Measurements from ENCODE around the gene TSHZ1.

The TSHZ1 gene

DNA sequence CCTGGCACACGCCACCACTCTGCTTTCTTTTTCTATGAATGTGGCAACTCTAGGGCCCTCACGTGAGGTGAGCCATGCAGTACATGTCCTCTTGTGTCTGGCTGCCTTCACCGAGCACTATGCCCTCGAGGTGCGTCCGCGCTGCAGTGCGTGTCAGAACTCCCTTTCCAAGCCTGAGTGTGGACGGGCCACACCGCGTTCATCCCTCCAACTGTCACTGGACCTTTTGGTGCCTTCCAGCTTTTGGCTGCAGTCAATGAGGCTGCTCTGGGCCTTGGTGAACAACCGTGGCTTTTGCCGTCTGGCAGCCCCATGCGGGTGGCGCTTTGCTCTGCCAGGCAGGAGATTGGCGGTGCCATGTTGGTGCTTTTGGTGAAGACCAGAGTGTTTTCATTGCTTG lies 74.0 kb downstream of the TSHZ1 start:
- Histone ChIP-seq H3K79me2 (ENCODE audit: insufficient read depth, low read length) (peaks cover 6% of the 10 kb centered on the region; the same call in 1 of the 2 replicates), H3K36me3 (ENCODE audit: insufficient read depth, low read length) (peaks cover 41% of the 10 kb centered on the region; the same call in 1 of the 2 replicates), H2AFZ (ENCODE audit: low read length) (no peak overlapping the region), H3K27me3 (ENCODE audit: insufficient read depth, low read length, poor library complexity, severe bottlenecking) (no peaks in the 10 kb centered on the region), H3K9me3 (ENCODE audit: insufficient read depth, low read depth, low read length) (no peaks in the 10 kb centered on the region), H3K4me1 (ENCODE audit: insufficient read depth, low read length, poor library complexity, severe bottlenecking) (no peaks in the 10 kb centered on the region), H3K9ac (ENCODE audit: low read depth, low read length, poor library complexity, severe bottlenecking) (no peak overlapping the region), H3K9me2 (replicated peaks; ENCODE audit: low read depth, low read length) (no peaks in the 10 kb centered on the region), H3F3A (ENCODE audit: low read depth) (no peaks in the 10 kb centered on the region), H3K4me3 (ENCODE audit: low read length, poor library complexity, severe bottlenecking) (no peak overlapping the region), H4K20me1 (ENCODE audit: insufficient read depth, low read length, poor library complexity, severe bottlenecking) (peaks cover 5% of the 10 kb centered on the region), H3K4me2 (ENCODE audit: low read depth, low read length, poor library complexity, severe bottlenecking) (no peak overlapping the region)
- no peak for TF ChIP-seq EZH2phosphoT487 (IDR thresholded peaks at IDR 0.05; ENCODE audit: borderline replicate concordance)
- TF ChIP-seq, protein P1, sequence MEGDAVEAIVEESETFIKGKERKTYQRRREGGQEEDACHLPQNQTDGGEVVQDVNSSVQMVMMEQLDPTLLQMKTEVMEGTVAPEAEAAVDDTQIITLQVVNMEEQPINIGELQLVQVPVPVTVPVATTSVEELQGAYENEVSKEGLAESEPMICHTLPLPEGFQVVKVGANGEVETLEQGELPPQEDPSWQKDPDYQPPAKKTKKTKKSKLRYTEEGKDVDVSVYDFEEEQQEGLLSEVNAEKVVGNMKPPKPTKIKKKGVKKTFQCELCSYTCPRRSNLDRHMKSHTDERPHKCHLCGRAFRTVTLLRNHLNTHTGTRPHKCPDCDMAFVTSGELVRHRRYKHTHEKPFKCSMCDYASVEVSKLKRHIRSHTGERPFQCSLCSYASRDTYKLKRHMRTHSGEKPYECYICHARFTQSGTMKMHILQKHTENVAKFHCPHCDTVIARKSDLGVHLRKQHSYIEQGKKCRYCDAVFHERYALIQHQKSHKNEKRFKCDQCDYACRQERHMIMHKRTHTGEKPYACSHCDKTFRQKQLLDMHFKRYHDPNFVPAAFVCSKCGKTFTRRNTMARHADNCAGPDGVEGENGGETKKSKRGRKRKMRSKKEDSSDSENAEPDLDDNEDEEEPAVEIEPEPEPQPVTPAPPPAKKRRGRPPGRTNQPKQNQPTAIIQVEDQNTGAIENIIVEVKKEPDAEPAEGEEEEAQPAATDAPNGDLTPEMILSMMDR (conservative IDR thresholded peaks at IDR 0.05; ENCODE audit: low read length): no peak

DNA sequence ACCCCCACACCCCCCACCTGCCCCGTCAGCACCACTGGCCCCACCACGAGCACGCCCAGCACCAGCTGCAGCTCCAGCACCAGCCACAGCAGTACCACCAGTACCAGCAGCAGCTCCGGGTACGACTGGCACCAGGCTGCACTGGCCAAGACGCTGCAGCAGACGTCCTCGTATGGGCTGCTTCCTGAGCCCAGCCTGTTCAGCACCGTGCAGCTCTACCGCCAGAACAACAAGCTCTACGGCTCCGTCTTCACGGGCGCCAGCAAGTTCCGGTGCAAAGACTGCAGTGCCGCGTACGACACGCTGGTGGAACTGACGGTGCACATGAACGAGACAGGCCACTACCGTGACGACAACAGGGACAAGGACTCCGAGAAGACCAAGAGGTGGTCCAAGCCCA lies 75.3 kb downstream of the TSHZ1 start:
- Histone ChIP-seq H3K36me3 (ENCODE audit: insufficient read depth, low read length) (peaks cover 46% of the 10 kb centered on the region; the same call in 1 of the 2 replicates), H3K79me2 (ENCODE audit: insufficient read depth, low read length) (peaks cover 6% of the 10 kb centered on the region; the same call in 1 of the 2 replicates), H3K9me3 (ENCODE audit: insufficient read depth, low read depth, low read length) (no peaks in the 10 kb centered on the region), H3K4me2 (ENCODE audit: low read depth, low read length, poor library complexity, severe bottlenecking) (no peak overlapping the region), H3F3A (ENCODE audit: low read depth) (no peaks in the 10 kb centered on the region), H4K20me1 (ENCODE audit: insufficient read depth, low read length, poor library complexity, severe bottlenecking) (peaks cover 5% of the 10 kb centered on the region), H2AFZ (ENCODE audit: low read length) (no peak overlapping the region), H3K4me1 (ENCODE audit: insufficient read depth, low read length, poor library complexity, severe bottlenecking) (no peaks in the 10 kb centered on the region), H3K9ac (ENCODE audit: low read depth, low read length, poor library complexity, severe bottlenecking) (no peak overlapping the region), H3K4me3 (ENCODE audit: low read length, poor library complexity, severe bottlenecking) (no peak overlapping the region), H3K9me2 (replicated peaks; ENCODE audit: low read depth, low read length) (no peaks in the 10 kb centered on the region), H3K27me3 (ENCODE audit: insufficient read depth, low read length, poor library complexity, severe bottlenecking) (no peaks in the 10 kb centered on the region)
- no peak for TF ChIP-seq EZH2phosphoT487 (IDR thresholded peaks at IDR 0.05; ENCODE audit: borderline replicate concordance)
- TF ChIP-seq, protein P1 (conservative IDR thresholded peaks at IDR 0.05; ENCODE audit: low read length): no peak

DNA sequence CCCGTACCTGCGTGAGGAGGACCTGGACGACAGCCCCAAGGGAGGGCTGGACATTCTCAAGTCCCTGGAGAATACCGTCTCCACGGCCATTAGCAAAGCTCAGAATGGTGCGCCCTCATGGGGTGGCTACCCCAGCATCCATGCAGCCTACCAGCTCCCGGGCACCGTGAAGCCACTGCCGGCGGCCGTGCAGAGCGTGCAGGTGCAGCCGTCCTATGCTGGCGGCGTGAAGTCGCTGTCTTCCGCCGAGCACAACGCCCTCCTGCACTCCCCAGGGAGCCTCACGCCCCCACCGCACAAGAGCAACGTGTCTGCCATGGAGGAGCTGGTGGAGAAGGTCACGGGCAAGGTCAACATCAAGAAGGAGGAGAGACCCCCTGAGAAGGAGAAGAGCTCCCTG lies 76.4 kb downstream of the TSHZ1 start:
- Histone ChIP-seq H3K9ac (ENCODE audit: low read depth, low read length, poor library complexity, severe bottlenecking) (no peak overlapping the region), H3K9me2 (replicated peaks; ENCODE audit: low read depth, low read length) (no peaks in the 10 kb centered on the region), H3K27me3 (ENCODE audit: insufficient read depth, low read length, poor library complexity, severe bottlenecking) (no peaks in the 10 kb centered on the region), H4K20me1 (ENCODE audit: insufficient read depth, low read length, poor library complexity, severe bottlenecking) (peaks cover 5% of the 10 kb centered on the region), H3F3A (ENCODE audit: low read depth) (no peaks in the 10 kb centered on the region), H3K4me3 (ENCODE audit: low read length, poor library complexity, severe bottlenecking) (no peak overlapping the region), H3K4me1 (ENCODE audit: insufficient read depth, low read length, poor library complexity, severe bottlenecking) (no peaks in the 10 kb centered on the region), H3K9me3 (ENCODE audit: insufficient read depth, low read depth, low read length) (no peaks in the 10 kb centered on the region), H3K79me2 (ENCODE audit: insufficient read depth, low read length) (peaks cover 6% of the 10 kb centered on the region; the same call in 1 of the 2 replicates), H2AFZ (ENCODE audit: low read length) (no peak overlapping the region), H3K4me2 (ENCODE audit: low read depth, low read length, poor library complexity, severe bottlenecking) (no peak overlapping the region), H3K36me3 (ENCODE audit: insufficient read depth, low read length) (peaks cover 46% of the 10 kb centered on the region; the same call in 1 of the 2 replicates)
- TF ChIP-seq, protein P1 (conservative IDR thresholded peaks at IDR 0.05; ENCODE audit: low read length): no peak
- TF ChIP-seq EZH2phosphoT487 (IDR thresholded peaks at IDR 0.05; ENCODE audit: borderline replicate concordance): no peak
